Islet precursor cell (in vitro differentiated cells): ENCODE results near the gene SCFD1.
"Not testable (repeated sequence)": the region's sequence is repeated elsewhere in the genome, so short reads cannot be mapped to it uniquely, and the experiment has no call there.

Source experiments
- DNase-seq: peaks from one replicate; pipeline ENCODE4 v3.0.0-alpha.2; 2018

The SCFD1 gene

GRCh38 chr14:30610787-30611343 is 11.3 kb upstream of the SCFD1 start:
- DNase-seq: no peak

GRCh38 chr14:30614155-30614554 is 8.0 kb upstream of the SCFD1 start:
- DNase-seq: no peak

GRCh38 chr14:30620178-30620577 is 1.9 kb upstream of the SCFD1 start:
- no peak for DNase-seq

- peak; percentile 66 for DNase-seq
Measured at GRCh38 chr14:30621354-30621939, 672 bp upstream of the SCFD1 start.

GRCh38 chr14:30623412-30624131 is 1.5 kb downstream of the SCFD1 start:
- DNase-seq: no peak

- no peak for DNase-seq
Measured at GRCh38 chr14:30624132-30624423, 2.0 kb downstream of the SCFD1 start.

GRCh38 chr14:30625533-30625932 is 3.4 kb downstream of the SCFD1 start:
- no peak for DNase-seq

GRCh38 chr14:30629432-30629831 is 7.3 kb downstream of the SCFD1 start:
- DNase-seq: peak; percentile 54

- no peak for DNase-seq
Measured at GRCh38 chr14:30630248-30630647, 8.1 kb downstream of the SCFD1 start.

GRCh38 chr14:30632730-30633129 is 10.6 kb downstream of the SCFD1 start:
- DNase-seq: no peak

GRCh38 chr14:30638926-30639325 is 16.8 kb downstream of the SCFD1 start:
- no peak for DNase-seq

GRCh38 chr14:30641207-30641606 is 19.1 kb downstream of the SCFD1 start:
- no peak for DNase-seq

GRCh38 chr14:30644462-30644861 is 22.3 kb downstream of the SCFD1 start:
- not testable (repeated sequence) for DNase-seq

- no peak for DNase-seq
Measured at GRCh38 chr14:30645600-30645999, 23.5 kb downstream of the SCFD1 start.

GRCh38 chr14:30648471-30648870 is 26.4 kb downstream of the SCFD1 start:
- no peak for DNase-seq

GRCh38 chr14:30651937-30652336 is 29.8 kb downstream of the SCFD1 start:
- no peak for DNase-seq

- DNase-seq: no peak
Measured at GRCh38 chr14:30655124-30655523, 33.0 kb downstream of the SCFD1 start.

- no peak for DNase-seq
Measured at GRCh38 chr14:30655658-30656057, 33.5 kb downstream of the SCFD1 start.

GRCh38 chr14:30656190-30656632 is 34.1 kb downstream of the SCFD1 start:
- DNase-seq: peak; percentile 53

GRCh38 chr14:30657050-30657449 is 34.9 kb downstream of the SCFD1 start:
- no peak for DNase-seq

- DNase-seq: no peak
Measured at GRCh38 chr14:30657606-30658163, 35.6 kb downstream of the SCFD1 start.

GRCh38 chr14:30658645-30659044 is 36.5 kb downstream of the SCFD1 start:
- no peak for DNase-seq

- no peak for DNase-seq
Measured at GRCh38 chr14:30669594-30669993, 47.5 kb downstream of the SCFD1 start.

GRCh38 chr14:30673071-30673470 is 51.0 kb downstream of the SCFD1 start:
- no peak for DNase-seq
